ENCODE data around the gene RIPK3.
"Not testable (repeated sequence)": the region's sequence is repeated elsewhere in the genome, so short reads cannot be mapped to it uniquely, and the experiment has no call there.

Gene RIPK3

GRCh38 chr14:24339284-24340151 is at the start of gene RIPK3:
RIPK3 (minus strand) TSS chr14:24339991; CDS start chr14:24339826, 165 bp downstream.
- peak in 1 of 2 donors; percentile 54 for DNase-seq (ENCODE audit: low read depth in 2 of 2, low spot score in 1 of 2)

- DNase-seq (ENCODE audit: low read depth in 2 of 2, low spot score in 1 of 2), result no peak
Observed at GRCh38 chr14:24389226-24389848, 49.5 kb upstream of the RIPK3 start.

- DNase-seq (ENCODE audit: low read depth in 2 of 2, low spot score in 1 of 2), result no peak
Observed at GRCh38 chr14:24388474-24389179, 48.8 kb upstream of the RIPK3 start.

- DNase-seq (ENCODE audit: low read depth in 2 of 2, low spot score in 1 of 2), result not testable (repeated sequence)
Observed at GRCh38 chr14:24387579-24387978, 47.8 kb upstream of the RIPK3 start.

- no peak for DNase-seq (ENCODE audit: low read depth in 2 of 2, low spot score in 1 of 2)
Observed at GRCh38 chr14:24387009-24387345, 47.2 kb upstream of the RIPK3 start.

GRCh38 chr14:24385524-24385923 is 45.7 kb upstream of the RIPK3 start:
- DNase-seq (ENCODE audit: low read depth in 2 of 2, low spot score in 1 of 2), result no peak

GRCh38 chr14:24384169-24384568 is 44.4 kb upstream of the RIPK3 start:
- no peak for DNase-seq (ENCODE audit: low read depth in 2 of 2, low spot score in 1 of 2)

- no peak for DNase-seq (ENCODE audit: low read depth in 2 of 2, low spot score in 1 of 2)
Observed at GRCh38 chr14:24382064-24382371, 42.2 kb upstream of the RIPK3 start.

- DNase-seq (ENCODE audit: low read depth in 2 of 2, low spot score in 1 of 2), result no peak
Observed at GRCh38 chr14:24381363-24382063, 41.7 kb upstream of the RIPK3 start.

GRCh38 chr14:24379907-24380730 is 40.3 kb upstream of the RIPK3 start:
- no peak for DNase-seq (ENCODE audit: low read depth in 2 of 2, low spot score in 1 of 2)

- DNase-seq (ENCODE audit: low read depth in 2 of 2, low spot score in 1 of 2), result no peak
Observed at GRCh38 chr14:24378981-24379906, 39.5 kb upstream of the RIPK3 start.

- DNase-seq (ENCODE audit: low read depth in 2 of 2, low spot score in 1 of 2), result no peak
Observed at GRCh38 chr14:24378327-24378726, 38.5 kb upstream of the RIPK3 start.

GRCh38 chr14:24377657-24378056 is 37.9 kb upstream of the RIPK3 start:
- no peak for DNase-seq (ENCODE audit: low read depth in 2 of 2, low spot score in 1 of 2)

GRCh38 chr14:24377126-24377525 is 37.3 kb upstream of the RIPK3 start:
- no peak for DNase-seq (ENCODE audit: low read depth in 2 of 2, low spot score in 1 of 2)

GRCh38 chr14:24376448-24377070 is 36.8 kb upstream of the RIPK3 start:
- DNase-seq (ENCODE audit: low read depth in 2 of 2, low spot score in 1 of 2), result no peak

GRCh38 chr14:24372701-24373416 is 33.1 kb upstream of the RIPK3 start:
- no peak for DNase-seq (ENCODE audit: low read depth in 2 of 2, low spot score in 1 of 2)

- not testable (repeated sequence) for DNase-seq (ENCODE audit: low read depth in 2 of 2, low spot score in 1 of 2)
Observed at GRCh38 chr14:24371605-24372004, 31.8 kb upstream of the RIPK3 start.

- no peak for DNase-seq (ENCODE audit: low read depth in 2 of 2, low spot score in 1 of 2)
Observed at GRCh38 chr14:24370748-24371147, 31.0 kb upstream of the RIPK3 start.
